Daoy (cell line): Measurements from ENCODE around the gene SLC34A2. TPM values are rescaled to one million over a fixed set of nuclear protein-coding genes. Genes with fewer than 3 reads are reported as not detected.
"Not testable (repeated sequence)": the region's sequence is repeated elsewhere in the genome, so short reads cannot be mapped to it uniquely, and the experiment has no call there.

Experiments used
- DNase-seq: peaks from one replicate; pipeline ENCODE4 v3.0.0-alpha.2; 2015; ENCODE audit warnings: low read depth
- total RNA-seq: library from RNA; depleted of rRNA; stranded (reverse); fragments of >200 nt; shearing (Covaris generic); gene quantifications from 2 replicates; pipeline ENCODE4 v1.2.3, GENCODE V29; 2014; rRNA removed

Gene SLC34A2
- not detected in 2 replicates for total RNA-seq

GRCh38 chr4:25654971-25655963 lies at the start of gene SLC34A2:
TSS of gene SLC34A2 (plus strand) at chr4:25655851. CDS start at chr4:25662501, 6,650 bp downstream.
- DNase-seq: no peak

- no peak for DNase-seq
Measured at GRCh38 chr4:25608644-25609043, 47.0 kb upstream of the SLC34A2 start.

GRCh38 chr4:25609976-25610375 lies 45.7 kb upstream of the SLC34A2 start:
- DNase-seq: no peak

GRCh38 chr4:25613613-25614012 lies 42.0 kb upstream of the SLC34A2 start:
- not testable (repeated sequence) for DNase-seq

- no peak for DNase-seq
Measured at GRCh38 chr4:25614807-25615206, 40.8 kb upstream of the SLC34A2 start.

- DNase-seq: no peak
Measured at GRCh38 chr4:25621027-25621930, 34.4 kb upstream of the SLC34A2 start.

GRCh38 chr4:25624616-25625015 lies 31.0 kb upstream of the SLC34A2 start:
- no peak for DNase-seq

GRCh38 chr4:25628451-25628850 lies 27.2 kb upstream of the SLC34A2 start:
- no peak for DNase-seq

- no peak for DNase-seq
Measured at GRCh38 chr4:25632135-25632534, 23.5 kb upstream of the SLC34A2 start.

GRCh38 chr4:25633541-25633940 lies 22.1 kb upstream of the SLC34A2 start:
- DNase-seq: no peak

GRCh38 chr4:25635501-25635900 lies 20.1 kb upstream of the SLC34A2 start:
- DNase-seq: no peak

GRCh38 chr4:25637581-25638220 lies 17.9 kb upstream of the SLC34A2 start:
- no peak for DNase-seq

GRCh38 chr4:25638221-25638601 lies 17.4 kb upstream of the SLC34A2 start:
- no peak for DNase-seq

GRCh38 chr4:25638806-25639205 lies 16.8 kb upstream of the SLC34A2 start:
- no peak for DNase-seq

GRCh38 chr4:25650311-25650710 lies 5.3 kb upstream of the SLC34A2 start:
- DNase-seq: no peak

- DNase-seq: no peak
Measured at GRCh38 chr4:25651682-25652081, 4.0 kb upstream of the SLC34A2 start.

GRCh38 chr4:25654031-25654970 lies 1.4 kb upstream of the SLC34A2 start:
- no peak for DNase-seq

GRCh38 chr4:25656031-25656430 lies 380 bp downstream of the SLC34A2 start:
- no peak for DNase-seq

- DNase-seq: no peak
Measured at GRCh38 chr4:25658357-25658771, 2.7 kb downstream of the SLC34A2 start.

GRCh38 chr4:25658777-25659176 lies 3.1 kb downstream of the SLC34A2 start:
- no peak for DNase-seq

- not testable (repeated sequence) for DNase-seq
Measured at GRCh38 chr4:25661441-25661840, 5.8 kb downstream of the SLC34A2 start.
